Adrenal gland (tissue), 5 donors: ENCODE measurements around the gene CTPS2.

Experiments
- CTCF ChIP-seq, 6 experiments: fragments of 450-650 bp in 4 of 6; fragments of 200-600 bp in 2 of 6; sonication (generic) in 1 of 6; IDR thresholded peaks; 1 replicate in 5 of 6; 2 replicates in 1 of 6; pipeline versions ENCODE4 v1.5.1 to v1.8.0; 2016 to 2021; ENCODE audit warnings: antibody characterized with exemption in 6 of 6, mild to moderate bottlenecking in 2 of 6, moderate library complexity in 1 of 6
- POLR2A ChIP-seq, 2 donors: fragments of 450-650 bp; IDR thresholded peaks; one replicate each; pipeline ENCODE4 v1.6.1; 2017; ENCODE audit warnings: antibody characterized with exemption in 2 of 2, mild to moderate bottlenecking in 2 of 2, moderate library complexity in 1 of 2
- donor health status: DM: no; HTN: no; CAD: no.

GRCh38 chrX:16722481-16722880 is 10.0 kb upstream of the CTPS2 start:
- TF ChIP-seq CTCF (IDR thresholded peaks at IDR 0.05) (no peak), POLR2A (IDR thresholded peaks at IDR 0.05) (no peak)
